ENCODE results near the gene RNF181. TPM values are rescaled to one million over a fixed set of nuclear protein-coding genes. Genes with fewer than 3 reads are reported as not detected.

Gene RNF181
- total and polyA plus RNA-seq, 2 of the 13 experiments (the other 11 are each of a cell fraction or from before 2014, with no cell fraction given): 224 to 578 TPM

DNA sequence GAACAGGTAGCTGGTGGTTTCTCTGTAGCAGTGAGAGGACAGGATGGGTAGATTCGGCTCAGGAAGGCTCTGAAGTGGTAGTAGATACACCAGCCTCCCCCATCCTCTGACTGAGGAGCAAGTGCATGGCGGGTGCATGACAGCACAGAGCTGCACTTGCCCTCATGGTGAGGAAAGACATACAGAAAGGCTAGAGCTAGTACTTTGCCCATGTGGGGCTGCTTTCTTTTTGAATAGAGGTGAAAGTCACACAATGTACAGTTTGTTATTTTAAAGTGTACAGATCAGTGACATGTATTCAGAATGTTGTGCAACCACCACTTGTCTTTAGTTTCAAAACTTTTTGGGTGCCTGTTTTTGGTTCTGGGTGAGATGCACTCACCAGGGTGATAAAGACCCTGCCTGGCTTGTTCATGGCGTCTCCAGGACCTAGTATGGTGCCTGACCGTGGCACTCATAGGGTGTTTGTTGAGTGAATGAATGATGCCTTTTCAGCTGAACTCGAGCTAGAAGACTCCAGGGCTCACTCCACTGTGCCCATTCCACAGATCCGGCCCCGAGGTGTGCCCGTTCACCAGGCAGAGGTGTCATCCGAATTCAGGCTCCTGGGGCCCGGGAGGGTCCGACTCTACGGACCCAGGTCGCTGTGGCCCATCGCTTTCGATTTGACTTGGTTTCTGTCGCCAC is 11.7 kb upstream of the RNF181 start (continued):
- TF ChIP-seq HES4 (CRISPR knock-in tag; IDR thresholded peaks at IDR 0.05; ENCODE audit: borderline replicate concordance) (no peak), ZNF780A (CRISPR knock-in tag; IDR thresholded peaks at IDR 0.05) (no peak), STAT5B (CRISPR knock-in tag; IDR thresholded peaks at IDR 0.05) (no peak), ZNF747 (CRISPR knock-in tag; IDR thresholded peaks at IDR 0.05; ENCODE audit: borderline replicate concordance) (0 out of 2 replicates have a peak, but pooled peaks have one; percentile 2), ZNF460 (CRISPR knock-in tag; IDR thresholded peaks at IDR 0.05; ENCODE audit: borderline replicate concordance) (no peak), ZNF781 (CRISPR knock-in tag; IDR thresholded peaks at IDR 0.05; ENCODE audit: borderline replicate concordance, not compliant biosample characterization) (no peak), HNF4G (IDR thresholded peaks at IDR 0.05; ENCODE audit: borderline replicate concordance, low read depth, low read length) (peak; percentile 36; the same call in 1 of the 2 replicates), HNF4G (CRISPR knock-in tag; IDR thresholded peaks at IDR 0.05; ENCODE audit: borderline replicate concordance, low read depth) (no peak), ZNF232 (CRISPR knock-in tag; IDR thresholded peaks at IDR 0.05; ENCODE audit: borderline replicate concordance) (peak; percentile 66; the same call in 1 of the 2 replicates), ARHGAP35 (CRISPR knock-in tag; IDR thresholded peaks at IDR 0.05; ENCODE audit: borderline replicate concordance) (no peak; the same call in 1 of the 2 replicates), BRCA1 (CRISPR knock-in tag; IDR thresholded peaks at IDR 0.05) (no peak), SP4 (CRISPR knock-in tag; IDR thresholded peaks at IDR 0.05) (0 out of 2 replicates have a peak, but pooled peaks have one; percentile 31), PRMT3 (CRISPR knock-in tag; IDR thresholded peaks at IDR 0.05; ENCODE audit: borderline replicate concordance, low read depth) (no peak), ZNF557 (CRISPR knock-in tag; IDR thresholded peaks at IDR 0.05) (no peak), MYC (CRISPR knock-in tag; IDR thresholded peaks at IDR 0.05; ENCODE audit: borderline replicate concordance) (0 out of 2 replicates have a peak, but pooled peaks have one; percentile 31), ZSCAN20 (CRISPR knock-in tag; IDR thresholded peaks at IDR 0.05; ENCODE audit: borderline replicate concordance) (no peak), MATR3 (CRISPR knock-in tag; IDR thresholded peaks at IDR 0.05) (no peak), ZBTB7B (CRISPR knock-in tag; IDR thresholded peaks at IDR 0.05) (no peak), KDM1A (CRISPR knock-in tag; IDR thresholded peaks at IDR 0.05) (peak; percentile 82), ZIK1 (CRISPR knock-in tag; IDR thresholded peaks at IDR 0.05; ENCODE audit: borderline replicate concordance, low read depth) (no peak), NR3C1 (CRISPR knock-in tag; IDR thresholded peaks at IDR 0.05) (no peak), ZNF12 (CRISPR knock-in tag; IDR thresholded peaks at IDR 0.05) (peak; percentile 53; the same call in 1 of the 2 replicates), SOX13 (IDR thresholded peaks at IDR 0.05) (no peak), SOX13 (CRISPR knock-in tag; conservative IDR thresholded peaks at IDR 0.05 in 1 of 2, IDR thresholded peaks at IDR 0.05 in 1 of 2) (peak in 1 of 2 experiments; percentile 69; a peak in 1 of 4 replicates), RAD51 (IDR thresholded peaks at IDR 0.05; ENCODE audit: borderline replicate concordance) (no peak), ZNF143 (CRISPR knock-in tag; IDR thresholded peaks at IDR 0.05) (peak; percentile 52; the same call in 1 of the 2 replicates), ETV6 (CRISPR knock-in tag; conservative IDR thresholded peaks at IDR 0.05) (no peak)
- TF ChIP-seq, protein P1, sequence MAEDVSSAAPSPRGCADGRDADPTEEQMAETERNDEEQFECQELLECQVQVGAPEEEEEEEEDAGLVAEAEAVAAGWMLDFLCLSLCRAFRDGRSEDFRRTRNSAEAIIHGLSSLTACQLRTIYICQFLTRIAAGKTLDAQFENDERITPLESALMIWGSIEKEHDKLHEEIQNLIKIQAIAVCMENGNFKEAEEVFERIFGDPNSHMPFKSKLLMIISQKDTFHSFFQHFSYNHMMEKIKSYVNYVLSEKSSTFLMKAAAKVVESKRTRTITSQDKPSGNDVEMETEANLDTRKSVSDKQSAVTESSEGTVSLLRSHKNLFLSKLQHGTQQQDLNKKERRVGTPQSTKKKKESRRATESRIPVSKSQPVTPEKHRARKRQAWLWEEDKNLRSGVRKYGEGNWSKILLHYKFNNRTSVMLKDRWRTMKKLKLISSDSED (CRISPR knock-in tag; IDR thresholded peaks at IDR 0.05): no peak
- TF ChIP-seq, protein P2, sequence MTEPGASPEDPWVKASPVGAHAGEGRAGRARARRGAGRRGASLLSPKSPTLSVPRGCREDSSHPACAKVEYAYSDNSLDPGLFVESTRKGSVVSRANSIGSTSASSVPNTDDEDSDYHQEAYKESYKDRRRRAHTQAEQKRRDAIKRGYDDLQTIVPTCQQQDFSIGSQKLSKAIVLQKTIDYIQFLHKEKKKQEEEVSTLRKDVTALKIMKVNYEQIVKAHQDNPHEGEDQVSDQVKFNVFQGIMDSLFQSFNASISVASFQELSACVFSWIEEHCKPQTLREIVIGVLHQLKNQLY (CRISPR knock-in tag; IDR thresholded peaks at IDR 0.05): no peak
- TF ChIP-seq, protein P3, sequence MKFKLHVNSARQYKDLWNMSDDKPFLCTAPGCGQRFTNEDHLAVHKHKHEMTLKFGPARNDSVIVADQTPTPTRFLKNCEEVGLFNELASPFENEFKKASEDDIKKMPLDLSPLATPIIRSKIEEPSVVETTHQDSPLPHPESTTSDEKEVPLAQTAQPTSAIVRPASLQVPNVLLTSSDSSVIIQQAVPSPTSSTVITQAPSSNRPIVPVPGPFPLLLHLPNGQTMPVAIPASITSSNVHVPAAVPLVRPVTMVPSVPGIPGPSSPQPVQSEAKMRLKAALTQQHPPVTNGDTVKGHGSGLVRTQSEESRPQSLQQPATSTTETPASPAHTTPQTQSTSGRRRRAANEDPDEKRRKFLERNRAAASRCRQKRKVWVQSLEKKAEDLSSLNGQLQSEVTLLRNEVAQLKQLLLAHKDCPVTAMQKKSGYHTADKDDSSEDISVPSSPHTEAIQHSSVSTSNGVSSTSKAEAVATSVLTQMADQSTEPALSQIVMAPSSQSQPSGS (CRISPR knock-in tag; IDR thresholded peaks at IDR 0.05): no peak
